Measurements from ENCODE around the gene ESYT1.

GRCh38 chr12:56097738-56098137, 30.3 kb upstream of the ESYT1 start:
- no peak for TF ChIP-seq CTCF (IDR thresholded peaks at IDR 0.05)
- TF ChIP-seq POLR2A (IDR thresholded peaks at IDR 0.05) = no peak
